Nephron progenitor cell (in vitro differentiated cells): Measurements from ENCODE around the gene DCD.
A peak's percentile ranks its signal among the peaks of the same experiment; 100 is the strongest.

Source experiments
- DNase-seq: peaks from one replicate; pipeline ENCODE4 v3.0.0; 2021
- H3K27ac Mint-ChIP-seq: 2 replicates; pipeline ENCODE4 v1.8.0; 2021; ENCODE audit warnings: mild to moderate bottlenecking, moderate library complexity, mixed read lengths
- H3K27me3 Mint-ChIP-seq: 2 replicates; pipeline ENCODE4 v1.8.0; 2021; ENCODE audit warnings: mild to moderate bottlenecking, low read depth, mixed read lengths; ENCODE audit not compliant: poor library complexity
- H3K36me3 Mint-ChIP-seq: 2 replicates; pipeline ENCODE4 v1.8.0; 2021; ENCODE audit warnings: low read depth, mixed read lengths
- H3K4me1 Mint-ChIP-seq: 2 replicates; pipeline ENCODE4 v1.8.0; 2021; ENCODE audit warnings: mixed read lengths
- H3K4me3 Mint-ChIP-seq: 2 replicates; pipeline ENCODE4 v1.8.0; 2021; ENCODE audit warnings: mild to moderate bottlenecking, moderate library complexity, mixed read lengths
- H3K9me3 Mint-ChIP-seq: 2 replicates; pipeline ENCODE4 v1.8.0; 2021; ENCODE audit warnings: mild to moderate bottlenecking, moderate library complexity, mixed read lengths
- CTCF ChIP-seq: fragments of 200-600 bp; sonication (generic); IDR thresholded peaks from 2 replicates; pipeline ENCODE4 v1.5.0; 2021; ENCODE audit warnings: antibody characterized with exemption

Gene DCD

GRCh38 chr12:54648265-54648664 is at the start of gene DCD:
DCD (minus strand) TSS chr12:54648365; CDS start chr12:54648303, 62 bp downstream.
- no peak for DNase-seq
- no peaks in the 10 kb centered on the region for H3K4me1 Mint-ChIP-seq
- H3K27ac Mint-ChIP-seq = no peak within 1 kb of the TSS
- H3K4me3 Mint-ChIP-seq = no peak within 1 kb of the TSS
- H3K36me3 Mint-ChIP-seq = no peaks in the 10 kb centered on the region
- H3K27me3 Mint-ChIP-seq = peaks cover 40% of the 10 kb centered on the region
- TF ChIP-seq CTCF = no peak
- peaks cover under 1% of the 10 kb centered on the region for H3K9me3 Mint-ChIP-seq

- Mint-ChIP-seq H3K27ac (no peak overlapping the region), H3K36me3 (no peaks in the 10 kb centered on the region), H3K27me3 (peaks cover 10% of the 10 kb centered on the region), H3K4me1 (peaks cover 24% of the 10 kb centered on the region), H3K4me3 (no peak overlapping the region), H3K9me3 (peaks cover 3% of the 10 kb centered on the region)
- no peak for TF ChIP-seq CTCF
- DNase-seq = no peak
These were observed 49.7 kb upstream of the DCD start for GRCh38 chr12:54697851-54698250.

- Mint-ChIP-seq H3K4me1 (no peaks in the 10 kb centered on the region), H3K9me3 (peaks cover 10% of the 10 kb centered on the region), H3K27ac (no peak overlapping the region), H3K36me3 (no peaks in the 10 kb centered on the region), H3K4me3 (no peak overlapping the region), H3K27me3 (peaks cover 13% of the 10 kb centered on the region)
- DNase-seq = no peak
- no peak for TF ChIP-seq CTCF
These were observed 44.2 kb upstream of the DCD start for GRCh38 chr12:54692353-54692752.

- peaks cover 14% of the 10 kb centered on the region for H3K27me3 Mint-ChIP-seq
- no peaks in the 10 kb centered on the region for H3K4me1 Mint-ChIP-seq
- H3K36me3 Mint-ChIP-seq = no peaks in the 10 kb centered on the region
- H3K27ac Mint-ChIP-seq = no peak overlapping the region
- no peak overlapping the region for H3K4me3 Mint-ChIP-seq
- peaks cover 13% of the 10 kb centered on the region for H3K9me3 Mint-ChIP-seq
- peak; percentile 36 for TF ChIP-seq CTCF
- no peak for DNase-seq
These were observed 41.8 kb upstream of the DCD start for GRCh38 chr12:54689984-54690383.

GRCh38 chr12:54689034-54689372 is 40.8 kb upstream of the DCD start:
- TF ChIP-seq CTCF = no peak
- no peak overlapping the region for H3K4me3 Mint-ChIP-seq
- no peak overlapping the region for H3K27ac Mint-ChIP-seq

GRCh38 chr12:54688309-54689033 is 40.3 kb upstream of the DCD start:
- Mint-ChIP-seq H3K4me3 (no peak overlapping the region), H3K4me1 (peaks cover 14% of the 10 kb centered on the region), H3K27ac (no peak overlapping the region), H3K27me3 (peaks cover 10% of the 10 kb centered on the region), H3K9me3 (peaks cover 10% of the 10 kb centered on the region), H3K36me3 (no peaks in the 10 kb centered on the region)
- TF ChIP-seq CTCF = no peak
- no peak for DNase-seq

More at GRCh38 chr12:54689034-54689372, 40.8 kb upstream of the DCD start:
- DNase-seq = no peak
- peaks cover 9% of the 10 kb centered on the region for H3K4me1 Mint-ChIP-seq
- H3K36me3 Mint-ChIP-seq = no peaks in the 10 kb centered on the region
- peaks cover 10% of the 10 kb centered on the region for H3K9me3 Mint-ChIP-seq
- H3K27me3 Mint-ChIP-seq = peaks cover 9% of the 10 kb centered on the region
